H1 (cell line): ENCODE data around the gene DYRK2. TPM values are rescaled to one million over a fixed set of nuclear protein-coding genes. Genes with fewer than 3 reads are reported as not detected.

Experiments
- ATF3 ChIP-seq: IDR thresholded peaks from 2 replicates; pipeline ENCODE4 v1.6.1; 2011; ENCODE audit warnings: low read depth, mild to moderate bottlenecking, low read length; ENCODE audit not compliant: insufficient read depth
- CTBP2 ChIP-seq: IDR thresholded peaks from 2 replicates; pipeline ENCODE4 v1.7.0; 2011; ENCODE audit warnings: borderline replicate concordance, mild to moderate bottlenecking, moderate library complexity, mixed read lengths, low read length; ENCODE audit not compliant: insufficient read depth, insufficient read length
- KDM4A ChIP-seq: IDR thresholded peaks from one replicate; pipeline ENCODE4 v1.7.1; 2012; ENCODE audit warnings: low read depth, mild to moderate bottlenecking, moderate library complexity, low read length, inconsistent platforms; ENCODE audit not compliant: severe bottlenecking
- PHF8 ChIP-seq: fragments of 200-600 bp; sonication (generic); conservative IDR thresholded peaks from 2 replicates; pipeline ENCODE4 v1.7.1; 2012; ENCODE audit warnings: low read depth, mild to moderate bottlenecking, inconsistent platforms, low read length, moderate library complexity
- RBBP5 ChIP-seq: IDR thresholded peaks from 2 replicates; pipeline ENCODE4 v1.7.1; 2012; ENCODE audit warnings: low read depth, mild to moderate bottlenecking, inconsistent platforms, low read length, moderate library complexity, borderline replicate concordance
- TAF7 ChIP-seq: optimal IDR thresholded peaks from 2 replicates; pipeline ENCODE3; 2011; ENCODE audit warnings: low read depth, mild to moderate bottlenecking, inconsistent platforms, low read length, moderate library complexity, borderline replicate concordance
- polyA plus RNA-seq, 7 experiments: library from polyadenylated mRNA; depleted of rRNA in 3 of 7; stranded (reverse) in 5 of 7; unstranded in 2 of 7; fragments of >200 nt in 5 of 7; fragments of 200-250 nt in 2 of 7; gene quantifications; 1 replicate in 5 of 7; 2 replicates in 1 of 7; 4 replicates in 1 of 7; pipeline versions ENCODE4 v1.2.1 to v1.2.3, GENCODE V29; 2011 to 2013; ENCODE audit warnings: missing spikeins in 2 of 7, mixed read lengths in 2 of 7
- total RNA-seq: library from RNA; stranded (reverse); fragmentation: NEBNext Ultra II Directional; extraction: Animal tissue kit (Norgen Biotek cat#: 25700); gene quantifications from 2 replicates; pipeline ENCODE4 v1.2.1, GENCODE V29; 2021

The DYRK2 gene
- total and polyA plus RNA-seq, 2 of the 8 experiments (the other 6 are each of a cell fraction or from before 2014, with no cell fraction given), result 11.2 to 31.6 TPM

DNA sequence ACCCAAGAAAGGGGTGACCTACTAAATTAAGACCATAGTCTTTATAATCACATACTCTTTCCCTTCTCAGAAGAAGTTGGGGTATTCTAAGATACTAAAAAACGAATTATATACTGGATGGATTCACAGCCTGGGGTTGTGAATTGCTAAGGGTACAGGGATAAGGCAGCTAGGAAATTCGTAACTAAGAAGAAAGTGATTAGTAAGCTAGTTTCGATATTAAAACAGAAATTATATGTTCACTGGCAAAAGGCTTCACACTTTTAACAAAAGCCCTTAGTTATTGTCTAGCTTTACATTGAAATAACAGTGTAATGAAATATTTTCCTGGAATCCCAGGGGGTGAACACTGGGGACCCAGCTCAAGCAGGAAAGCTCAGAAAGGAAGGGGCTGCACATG is 35.5 kb upstream of the DYRK2 start (continued):
- no peak for TF ChIP-seq KDM4A
- TF ChIP-seq TAF7, result no peak
- TF ChIP-seq CTBP2, result no peak
- no peak for TF ChIP-seq RBBP5
- no peak for TF ChIP-seq PHF8
- TF ChIP-seq ATF3, result no peak
- TF ChIP-seq, all 59 proteins: peak for 0
